Loucy (cell line): ENCODE results near the gene ZNF280A.

Experiments used
- H2AFZ ChIP-seq: fragments of 200-600 bp; sonication (generic); 2 replicates; pipeline ENCODE4 v1.6.0; 2016; ENCODE audit warnings: antibody characterized with exemption, mild to moderate bottlenecking, low read length, moderate library complexity
- H3F3A ChIP-seq: fragments of 200-600 bp; 2 replicates; pipeline ENCODE4 v1.6.0; 2016; ENCODE audit warnings: antibody characterized with exemption, low read depth, mild to moderate bottlenecking
- H3K27me3 ChIP-seq: fragments of 200-600 bp; sonication (generic); 2 replicates; pipeline ENCODE4 v1.6.1; 2014; ENCODE audit warnings: low read length, mild to moderate bottlenecking; ENCODE audit not compliant: insufficient read depth, poor library complexity, severe bottlenecking
- H3K36me3 ChIP-seq: fragments of 200-600 bp; sonication (generic); 2 replicates; pipeline ENCODE4 v1.6.1; 2016; ENCODE audit warnings: low read length; ENCODE audit not compliant: insufficient read depth
- H3K4me1 ChIP-seq: fragments of 200-600 bp; sonication (generic); 2 replicates; pipeline ENCODE4 v1.5.1; 2014; ENCODE audit warnings: low read length, mild to moderate bottlenecking; ENCODE audit not compliant: insufficient read depth, poor library complexity, severe bottlenecking
- H3K4me2 ChIP-seq: fragments of 200-600 bp; sonication (generic); 2 replicates; pipeline ENCODE4 v1.6.0; 2014; ENCODE audit warnings: antibody characterized with exemption, low read length, low read depth, mild to moderate bottlenecking; ENCODE audit not compliant: poor library complexity, severe bottlenecking
- H3K4me3 ChIP-seq: fragments of 200-600 bp; sonication (generic); 2 replicates; pipeline ENCODE4 v1.5.1; 2014; ENCODE audit warnings: low read length, mild to moderate bottlenecking, mixed read lengths; ENCODE audit not compliant: poor library complexity, severe bottlenecking
- H3K79me2 ChIP-seq: fragments of 200-600 bp; sonication (generic); 2 replicates; pipeline ENCODE4 v1.6.1; 2014; ENCODE audit warnings: low read length; ENCODE audit not compliant: insufficient read depth
- H3K9ac ChIP-seq: fragments of 200-600 bp; sonication (generic); 2 replicates; pipeline ENCODE4 v1.6.0; 2014; ENCODE audit warnings: mild to moderate bottlenecking, low read depth, low read length, moderate library complexity; ENCODE audit not compliant: poor library complexity, severe bottlenecking
- H3K9me2 ChIP-seq: fragments of 200-600 bp; sonication (generic); replicated peaks from 2 replicates; pipeline ENCODE4 v1.6.1; 2016; ENCODE audit warnings: low read depth, low read length, mixed read lengths
- H3K9me3 ChIP-seq: fragments of 200-600 bp; sonication (generic); 2 replicates; pipeline ENCODE4 v1.6.1; 2014; ENCODE audit warnings: mild to moderate bottlenecking, antibody characterized with exemption, low read length, low read depth; ENCODE audit not compliant: insufficient read depth
- H4K20me1 ChIP-seq: fragments of 200-600 bp; sonication (generic); 2 replicates; pipeline ENCODE4 v1.6.0; 2014; ENCODE audit warnings: antibody characterized with exemption, low read length, mild to moderate bottlenecking; ENCODE audit not compliant: insufficient read depth, poor library complexity, severe bottlenecking
- CTCF ChIP-seq: fragments of 200-600 bp; sonication (generic); conservative IDR thresholded peaks from 2 replicates; pipeline ENCODE4 v1.5.1; 2014; ENCODE audit warnings: mild to moderate bottlenecking, antibody characterized with exemption, low read length
- EZH2phosphoT487 ChIP-seq: fragments of 200-600 bp; IDR thresholded peaks from 2 replicates; pipeline ENCODE4 v1.6.1; 2018; ENCODE audit warnings: antibody characterized with exemption, mild to moderate bottlenecking, moderate library complexity, borderline replicate concordance

ZNF280A gene

GRCh38 chr22:22520020-22520656 lies at the start of gene ZNF280A:
Gene ZNF280A (minus strand): TSS chr22:22520270. CDS start chr22:22515630, 4,640 bp downstream.
- H2AFZ ChIP-seq = peak within 1 kb of the TSS; percentile 35; the same call in 1 of the 2 replicates
- no peaks in the 10 kb centered on the region for H4K20me1 ChIP-seq
- no peaks in the 10 kb centered on the region for H3K9me3 ChIP-seq
- no peaks in the 10 kb centered on the region for H3K9me2 ChIP-seq
- peaks cover 4% of the 10 kb centered on the region for H3K4me1 ChIP-seq
- TF ChIP-seq CTCF = no peak
- TF ChIP-seq EZH2phosphoT487 = no peak
- H3K4me2 ChIP-seq = peak within 1 kb of the TSS; percentile 13
- peaks cover 4% of the 10 kb centered on the region for H3K27me3 ChIP-seq
- no peaks in the 10 kb centered on the region for H3F3A ChIP-seq
- no peak within 1 kb of the TSS for H3K4me3 ChIP-seq
- H3K9ac ChIP-seq = no peak within 1 kb of the TSS
- no peaks in the 10 kb centered on the region for H3K79me2 ChIP-seq
- H3K36me3 ChIP-seq = no peaks in the 10 kb centered on the region

GRCh38 chr22:22569218-22569617 lies 49.1 kb upstream of the ZNF280A start:
- H3K4me2 ChIP-seq = no peak overlapping the region
- no peaks in the 10 kb centered on the region for H3K36me3 ChIP-seq
- no peaks in the 10 kb centered on the region for H3F3A ChIP-seq
- H3K79me2 ChIP-seq = no peaks in the 10 kb centered on the region
- H3K27me3 ChIP-seq = peaks cover 5% of the 10 kb centered on the region
- no peak overlapping the region for H3K9ac ChIP-seq
- no peak overlapping the region for H3K4me3 ChIP-seq
- no peaks in the 10 kb centered on the region for H3K4me1 ChIP-seq
- no peaks in the 10 kb centered on the region for H3K9me3 ChIP-seq
- TF ChIP-seq EZH2phosphoT487 (no peak), CTCF (no peak)
- no peak overlapping the region for H2AFZ ChIP-seq
- no peaks in the 10 kb centered on the region for H3K9me2 ChIP-seq
- H4K20me1 ChIP-seq = no peaks in the 10 kb centered on the region

GRCh38 chr22:22565981-22566380 lies 45.9 kb upstream of the ZNF280A start:
- Histone ChIP-seq H2AFZ (no peak overlapping the region), H3K79me2 (no peaks in the 10 kb centered on the region), H3K4me2 (no peak overlapping the region), H3K9ac (no peak overlapping the region), H3K4me1 (no peaks in the 10 kb centered on the region), H3F3A (no peaks in the 10 kb centered on the region), H4K20me1 (no peaks in the 10 kb centered on the region), H3K9me3 (no peaks in the 10 kb centered on the region), H3K27me3 (peaks cover 5% of the 10 kb centered on the region), H3K9me2 (no peaks in the 10 kb centered on the region), H3K36me3 (no peaks in the 10 kb centered on the region), H3K4me3 (no peak overlapping the region)
- TF ChIP-seq EZH2phosphoT487 (no peak), CTCF (no peak)
